HepG2 (cell line): Measurements from ENCODE around the gene ABCB9.

Source experiments
- DNMT1 ChIP-seq: sonication (generic); formaldehyde crosslinking; IDR thresholded peaks from 2 replicates; pipeline ENCODE4 v1.5.1; 2020; ENCODE audit warnings: mild to moderate bottlenecking, missing genetic modification reagents
- EZH2 ChIP-seq: conservative IDR thresholded peaks from 2 replicates; pipeline ENCODE4 v1.6.1; 2012; ENCODE audit warnings: mild to moderate bottlenecking, low read depth, low read length, moderate library complexity
- RFX5 ChIP-seq: IDR thresholded peaks from 2 replicates; pipeline ENCODE4 v1.6.1; 2011; ENCODE audit warnings: low read depth, low read length, improper control_type of control experiment
- RXRA ChIP-seq: sonication (generic); formaldehyde crosslinking; IDR thresholded peaks from 2 replicates; pipeline ENCODE4 v1.5.1; 2020; ENCODE audit warnings: missing genetic modification reagents
- SMC3 ChIP-seq: IDR thresholded peaks from 2 replicates; pipeline ENCODE4 v1.6.1; 2011; ENCODE audit warnings: low read length, improper control_type of control experiment
- TCF7L2 ChIP-seq: IDR thresholded peaks from 2 replicates; pipeline ENCODE4 v1.6.1; 2011; ENCODE audit warnings: mild to moderate bottlenecking, low read depth, low read length, moderate library complexity
- ZBTB1 ChIP-seq: sonication (generic); formaldehyde crosslinking; IDR thresholded peaks from 2 replicates; pipeline ENCODE4 v1.4.0; 2020; ENCODE audit warnings: missing genetic modification reagents, borderline replicate concordance
- ZNF24 ChIP-seq: fragments of 450-650 bp; IDR thresholded peaks from 2 replicates; pipeline ENCODE4 v1.6.1; 2017; ENCODE audit warnings: antibody characterized with exemption, mild to moderate bottlenecking
- ZNF274 ChIP-seq: sonication (generic); formaldehyde crosslinking; IDR thresholded peaks from 2 replicates; pipeline ENCODE4 v1.5.1; 2020; ENCODE audit warnings: mild to moderate bottlenecking, missing genetic modification reagents

DNA sequence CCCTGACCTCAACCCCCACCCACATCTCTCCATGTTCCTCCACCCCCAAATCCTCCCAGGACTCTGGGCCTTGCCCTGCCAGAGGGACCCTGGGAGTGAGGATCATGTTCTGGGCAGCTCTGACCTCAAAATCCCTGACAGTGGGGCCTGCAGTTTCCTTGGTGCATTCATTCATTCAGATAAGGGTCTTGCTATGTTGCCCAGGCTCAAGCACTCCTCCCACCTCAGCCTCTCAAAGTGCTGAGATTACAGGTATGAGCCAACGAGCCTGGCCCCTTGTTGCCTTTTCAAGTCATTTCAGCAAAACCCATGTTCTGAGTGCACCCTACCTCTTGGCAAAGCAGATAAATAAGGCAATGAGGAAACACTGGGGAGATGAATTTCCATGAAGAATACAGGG lies 43.8 kb upstream of the ABCB9 start:
- TF ChIP-seq ZBTB1 (CRISPR knock-in tag) = no peak
- no peak for TF ChIP-seq ZNF274 (CRISPR knock-in tag)
- no peak for TF ChIP-seq DNMT1
- no peak for TF ChIP-seq SMC3
- TF ChIP-seq RXRA = no peak
- no peak for TF ChIP-seq EZH2
- no peak for TF ChIP-seq TCF7L2
- no peak for TF ChIP-seq RFX5
- no peak for TF ChIP-seq ZNF24
